ELR (cell line): ENCODE data around the gene OGFRL1.

Experiments used
- DNase-seq: peaks from one replicate; pipeline ENCODE4 v3.0.0-alpha.2; 2015; ENCODE audit warnings: low read depth

OGFRL1 gene

DNA sequence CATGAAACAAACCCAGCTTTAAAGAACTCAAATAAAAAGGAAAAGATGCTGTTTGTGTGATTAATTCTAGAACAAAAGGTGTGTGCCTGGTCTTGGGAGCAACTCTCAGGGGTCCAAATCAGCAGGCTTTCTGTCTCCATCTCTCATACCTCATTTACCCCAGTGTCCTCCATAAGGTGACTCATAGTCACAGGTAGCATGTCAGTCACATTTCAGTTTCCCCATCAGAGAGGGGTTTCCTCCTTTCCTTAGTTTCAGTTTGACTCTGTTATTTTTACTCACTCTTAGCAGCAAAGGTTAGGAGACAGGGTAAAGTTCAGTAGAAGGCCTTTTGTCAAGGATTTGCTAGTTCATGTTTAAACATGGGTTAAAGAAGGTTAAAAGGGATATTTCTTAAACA, 46.2 kb downstream of the OGFRL1 start:
- peak; percentile 8 for DNase-seq

- no peak for DNase-seq
These were observed 46.9 kb downstream of the OGFRL1 start for GRCh38 chr6:71335544-71335943.

GRCh38 chr6:71336901-71337300, 48.3 kb downstream of the OGFRL1 start:
- DNase-seq = no peak

DNA sequence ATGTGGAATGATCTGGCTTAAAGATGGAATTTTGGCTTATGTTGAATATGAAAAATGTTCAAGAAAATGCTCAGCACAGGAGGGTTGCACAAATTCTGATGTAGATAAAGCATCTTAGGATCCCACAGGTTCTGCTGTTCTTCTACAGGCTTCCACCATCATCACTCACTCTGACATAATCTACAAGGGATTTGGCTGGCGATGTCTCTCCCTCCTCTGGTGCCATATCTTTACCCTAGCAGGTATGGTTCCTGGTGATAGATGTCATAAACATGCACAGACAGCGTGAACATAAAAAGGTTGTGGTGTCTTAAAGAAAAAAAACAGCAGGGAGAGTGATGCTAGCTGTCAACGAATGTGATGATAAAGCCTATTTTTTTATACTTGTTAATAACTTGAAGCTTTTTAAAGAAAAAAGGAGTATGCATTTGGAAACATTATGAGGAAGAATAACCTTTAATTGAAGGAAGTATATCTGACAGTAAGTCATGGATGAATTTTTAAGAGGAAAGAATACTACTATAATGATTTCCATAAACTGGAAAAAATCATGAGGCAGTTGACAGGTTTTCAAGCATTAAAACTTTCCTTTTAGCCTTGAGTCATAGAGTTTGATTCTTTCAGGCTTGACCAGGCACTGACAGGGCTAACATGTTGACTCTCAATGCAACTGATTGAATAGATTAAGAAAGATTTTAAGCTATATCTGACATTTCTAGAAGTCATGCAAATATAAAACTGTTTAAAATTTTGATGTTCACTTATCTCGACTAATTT, 50.1 kb downstream of the OGFRL1 start:
- no peak for DNase-seq

DNA sequence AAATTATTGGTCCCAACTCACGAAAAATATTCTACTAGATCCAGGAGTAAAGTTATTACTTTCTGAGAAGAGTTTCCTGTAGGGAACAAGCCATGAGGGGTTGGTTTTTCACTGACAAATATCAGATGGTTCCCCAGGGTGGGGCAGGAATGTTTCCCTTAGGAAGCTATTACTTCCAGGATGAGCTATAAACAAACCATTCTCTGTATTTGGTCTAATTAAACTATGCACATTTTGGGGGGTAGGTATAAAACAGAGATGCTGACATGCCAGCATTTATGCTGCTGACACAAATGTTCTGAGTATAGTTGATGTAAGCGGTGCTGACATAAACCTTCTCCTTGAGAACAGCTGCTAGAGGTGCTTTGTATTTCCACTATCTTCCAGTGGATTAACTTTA, 54.2 kb downstream of the OGFRL1 start:
- no peak for DNase-seq

- DNase-seq = no peak
These were observed 57.1 kb downstream of the OGFRL1 start for GRCh38 chr6:71345476-71346333.

DNA sequence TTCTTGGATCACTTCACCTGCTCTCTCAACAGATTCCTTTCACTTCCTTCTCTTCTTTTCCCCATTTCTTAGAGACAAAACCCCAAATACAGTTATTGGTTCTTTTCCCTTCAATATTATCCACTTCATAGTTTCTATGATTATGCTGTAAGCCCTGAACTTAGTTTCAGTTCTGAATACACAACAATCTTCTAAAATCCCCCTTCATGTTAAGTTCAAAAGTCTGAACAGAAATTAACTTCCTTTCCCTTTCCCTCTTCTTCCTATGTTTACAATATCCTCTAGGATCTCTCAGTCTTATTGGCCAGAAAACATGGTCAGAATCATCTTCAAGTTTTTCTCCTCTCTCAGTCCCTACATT, 57.7 kb downstream of the OGFRL1 start:
- DNase-seq = no peak

- no peak for DNase-seq
These were observed 58.5 kb downstream of the OGFRL1 start for GRCh38 chr6:71347119-71347518.

DNA sequence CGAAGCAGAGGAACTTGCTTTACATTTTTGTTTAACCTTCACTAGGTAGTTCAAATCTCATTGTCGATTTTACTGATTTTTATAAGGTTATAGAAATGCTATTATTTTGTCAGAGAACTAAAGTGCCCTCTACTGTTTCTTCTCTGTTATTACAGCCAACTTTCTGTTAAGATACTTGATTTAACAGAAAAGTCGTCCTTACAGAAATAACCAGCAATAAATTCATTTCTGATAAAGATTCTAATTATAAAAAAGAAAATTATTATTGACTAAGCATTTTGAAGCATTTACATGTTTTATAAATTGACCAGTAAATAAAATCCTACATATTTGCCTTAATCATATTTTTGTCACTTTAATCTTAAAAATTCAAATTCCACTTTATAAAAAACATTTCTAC, 60.8 kb downstream of the OGFRL1 start:
- peak; percentile 73 for DNase-seq

DNA sequence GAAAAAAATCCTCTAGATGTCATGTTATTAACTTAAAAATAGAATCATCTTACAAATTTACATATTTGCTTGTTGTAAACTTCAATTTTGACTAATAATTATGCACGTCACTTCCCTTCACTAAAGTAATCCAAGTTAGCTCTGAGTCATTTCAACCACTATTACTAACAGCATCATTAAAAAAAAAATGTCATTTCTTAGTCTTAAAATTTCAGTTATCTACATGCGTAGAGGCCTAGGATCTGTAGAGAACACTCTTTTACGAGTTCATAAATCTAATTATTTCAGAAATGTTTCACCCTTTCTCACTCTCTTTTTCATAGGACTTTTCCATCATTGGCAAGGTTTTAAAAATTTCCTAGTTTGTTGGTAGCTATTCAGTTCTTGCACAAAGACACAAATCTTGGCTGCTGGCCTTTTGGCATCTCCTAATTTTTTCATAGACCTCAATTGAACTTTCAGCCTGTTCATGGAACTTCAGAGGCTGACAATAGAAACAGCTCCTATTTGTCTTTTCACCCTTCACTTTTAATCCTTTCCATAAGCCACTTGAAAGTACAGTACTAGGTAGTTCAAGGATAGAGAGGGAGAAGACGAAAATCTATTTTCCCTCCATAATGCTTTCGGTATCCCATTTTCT, 61.5 kb downstream of the OGFRL1 start:
- DNase-seq = peak; percentile 87

DNA sequence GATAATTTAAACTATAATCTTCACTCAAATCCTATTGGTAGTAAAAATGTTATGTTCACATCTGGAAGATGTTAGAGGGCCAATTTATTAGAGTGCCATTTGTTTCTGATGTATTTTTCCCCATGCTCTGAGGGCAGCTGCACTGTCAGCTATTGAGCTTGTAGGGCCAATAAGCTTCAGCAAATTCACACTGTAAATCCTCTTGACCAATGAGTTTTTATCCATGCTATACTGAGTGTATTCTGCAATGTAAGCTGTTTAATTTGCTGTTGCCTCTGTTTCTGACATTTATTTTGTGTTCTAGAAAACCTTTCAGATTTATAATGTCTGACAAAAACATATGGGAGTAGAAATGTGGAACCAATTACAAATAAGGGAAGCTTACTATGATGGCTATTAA, 62.6 kb downstream of the OGFRL1 start:
- DNase-seq = no peak
